ENCODE results near the gene GRAMD4.

DNA sequence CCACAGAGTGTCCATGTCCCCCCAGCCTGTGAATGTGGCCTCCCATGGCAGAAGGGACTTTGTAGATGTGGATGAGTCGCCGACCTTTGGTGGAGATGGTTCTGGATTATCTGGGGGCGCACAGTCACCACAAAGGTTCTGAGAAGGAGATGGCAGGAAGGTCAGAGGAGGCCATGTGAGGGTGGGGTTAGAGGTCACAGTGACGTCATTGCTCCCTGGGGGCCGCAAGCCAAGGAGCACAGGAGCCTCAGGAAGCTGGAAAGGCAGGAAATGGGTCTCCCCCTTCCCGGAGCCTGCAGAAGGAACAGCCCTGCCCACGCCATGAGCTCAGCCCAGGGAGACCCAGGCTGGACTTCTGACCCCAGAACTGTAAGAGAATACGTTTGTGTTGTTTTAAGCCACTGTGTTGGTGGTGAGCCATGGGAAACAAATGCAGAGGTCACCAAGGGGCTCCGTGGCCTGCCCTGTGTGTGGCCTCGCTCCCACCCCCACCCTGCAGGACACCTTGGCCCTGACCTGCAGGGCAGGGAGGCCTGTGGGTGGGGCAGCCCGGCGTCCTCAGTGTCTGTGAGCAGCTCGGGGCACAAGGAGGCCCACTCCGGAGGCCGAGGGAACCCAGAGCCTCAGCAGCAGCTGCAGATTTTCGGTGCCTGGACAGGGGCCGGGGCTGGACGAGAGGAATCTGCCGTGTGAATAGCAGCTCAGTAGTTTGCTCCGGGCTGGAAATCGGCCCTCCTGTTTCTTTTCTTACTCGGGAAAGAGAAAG is 32.1 kb downstream of the GRAMD4 start:
- TF ChIP-seq, protein P1, sequence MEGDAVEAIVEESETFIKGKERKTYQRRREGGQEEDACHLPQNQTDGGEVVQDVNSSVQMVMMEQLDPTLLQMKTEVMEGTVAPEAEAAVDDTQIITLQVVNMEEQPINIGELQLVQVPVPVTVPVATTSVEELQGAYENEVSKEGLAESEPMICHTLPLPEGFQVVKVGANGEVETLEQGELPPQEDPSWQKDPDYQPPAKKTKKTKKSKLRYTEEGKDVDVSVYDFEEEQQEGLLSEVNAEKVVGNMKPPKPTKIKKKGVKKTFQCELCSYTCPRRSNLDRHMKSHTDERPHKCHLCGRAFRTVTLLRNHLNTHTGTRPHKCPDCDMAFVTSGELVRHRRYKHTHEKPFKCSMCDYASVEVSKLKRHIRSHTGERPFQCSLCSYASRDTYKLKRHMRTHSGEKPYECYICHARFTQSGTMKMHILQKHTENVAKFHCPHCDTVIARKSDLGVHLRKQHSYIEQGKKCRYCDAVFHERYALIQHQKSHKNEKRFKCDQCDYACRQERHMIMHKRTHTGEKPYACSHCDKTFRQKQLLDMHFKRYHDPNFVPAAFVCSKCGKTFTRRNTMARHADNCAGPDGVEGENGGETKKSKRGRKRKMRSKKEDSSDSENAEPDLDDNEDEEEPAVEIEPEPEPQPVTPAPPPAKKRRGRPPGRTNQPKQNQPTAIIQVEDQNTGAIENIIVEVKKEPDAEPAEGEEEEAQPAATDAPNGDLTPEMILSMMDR (conservative IDR thresholded peaks at IDR 0.05 in 1 of 2, IDR thresholded peaks at IDR 0.05 in 1 of 2; ENCODE audit: extremely low read depth in 1 of 2, insufficient read depth in 1 of 2, low read depth in 1 of 2, low read length in 2 of 2), result no peak
- no peak for TF ChIP-seq EZH2 (IDR thresholded peaks at IDR 0.05; ENCODE audit: borderline replicate concordance, low read length)

Measured in mammary epithelial cell (primary cell).